K562 (cell line): Measurements from ENCODE around the gene PHF1. TPM values are rescaled to one million over a fixed set of nuclear protein-coding genes. Genes with fewer than 3 reads are reported as not detected.

ENCODE experiments used
- C11orf30 ChIP-seq: fragments of 450-650 bp; IDR thresholded peaks from 2 replicates; pipeline ENCODE4 v1.6.1; 2016; ENCODE audit warnings: low read depth, mild to moderate bottlenecking
- CEBPB ChIP-seq: fragments of 450-650 bp; IDR thresholded peaks from 2 replicates; pipeline ENCODE4 v1.6.1; 2016; ENCODE audit warnings: missing genetic modification characterization, missing compliant biosample characterization
- HEY1 ChIP-seq: fragments of 250-450 bp; sonication (Bioruptor Pico); IDR thresholded peaks from 2 replicates; pipeline ENCODE4 v1.5.0; 2020; ENCODE audit warnings: mild to moderate bottlenecking, moderate library complexity, borderline replicate concordance
- JUND ChIP-seq, 2 experiments: IDR thresholded peaks; 2 replicates in 1 of 2; 3 replicates in 1 of 2; pipeline ENCODE4 v1.6.1; 2011; ENCODE audit warnings: borderline replicate concordance in 2 of 2, low read depth in 2 of 2, low read length in 2 of 2, improper control_type of control experiment in 1 of 2, missing biosample characterization in 1 of 2, missing genetic modification characterization in 1 of 2, missing genetic modification reagents in 1 of 2
- KAT7 ChIP-seq: sonication (generic); formaldehyde crosslinking; IDR thresholded peaks from 2 replicates; pipeline ENCODE4 v1.8.0; 2022; ENCODE audit warnings: missing genetic modification reagents, mild to moderate bottlenecking, borderline replicate concordance
- MAFG ChIP-seq: fragments of 450-650 bp; conservative IDR thresholded peaks from 2 replicates; pipeline ENCODE4 v1.6.1; 2016; ENCODE audit warnings: missing genetic modification characterization, missing compliant biosample characterization
- MITF ChIP-seq: IDR thresholded peaks from 2 replicates; pipeline ENCODE4 v1.6.1; 2014; ENCODE audit warnings: antibody characterized with exemption
- PATZ1 ChIP-seq: fragments of 250-450 bp; sonication (Bioruptor Pico); IDR thresholded peaks from 2 replicates; pipeline ENCODE4 v1.5.0; 2020; ENCODE audit warnings: mild to moderate bottlenecking, borderline replicate concordance
- RCOR1 ChIP-seq, 2 experiments: IDR thresholded peaks; 2 replicates each; pipeline ENCODE4 v1.6.1; 2012; ENCODE audit warnings: low read depth in 2 of 2, low read length in 2 of 2, borderline replicate concordance in 1 of 2, improper control_type of control experiment in 1 of 2
- ZBTB2 ChIP-seq: fragments of 450-650 bp; IDR thresholded peaks from 2 replicates; pipeline ENCODE4 v1.6.1; 2016; ENCODE audit warnings: antibody characterized with exemption
- ZBTB49 ChIP-seq: sonication (generic); formaldehyde crosslinking; IDR thresholded peaks from 2 replicates; pipeline ENCODE4 v1.8.0; 2022; ENCODE audit warnings: missing genetic modification reagents, mild to moderate bottlenecking, borderline replicate concordance
- ZNF174 ChIP-seq: fragments of 250-450 bp; sonication (Bioruptor Pico); IDR thresholded peaks from 2 replicates; pipeline ENCODE4 v1.4.0; 2020; ENCODE audit warnings: mild to moderate bottlenecking
- ZNF212 ChIP-seq: fragments of 450-650 bp; formaldehyde crosslinking; IDR thresholded peaks from 2 replicates; pipeline ENCODE4 v1.4.0; 2020; ENCODE audit warnings: mild to moderate bottlenecking
- ZNF311 ChIP-seq: fragments of 250-450 bp; sonication (Bioruptor Pico); IDR thresholded peaks from 2 replicates; pipeline ENCODE4 v1.4.0; 2020; ENCODE audit warnings: mild to moderate bottlenecking, moderate library complexity
- polyA plus RNA-seq, 8 experiments: library from polyadenylated mRNA; depleted of rRNA in 4 of 8; stranded (reverse) in 5 of 8; unstranded in 3 of 8; fragments of >200 nt; fragmentation: Nextera tagmentation in 2 of 8; fragmentation: Illumina TruSeq in 1 of 8; extraction: Ambion mirVana in 2 of 8; extraction: Trizol in 1 of 8; gene quantifications; 2 replicates each; pipeline versions ENCODE4 v1.2.1 to v1.2.3, GENCODE V29; 2011 to 2014; ENCODE audit warnings: inconsistent platforms in 1 of 8, missing spikeins in 1 of 8
- total RNA-seq, 7 experiments: library from RNA; depleted of rRNA in 6 of 7; stranded (reverse); fragments of >200 nt in 6 of 7; fragmentation: Illumina TruSeq in 2 of 7; extraction: Trizol in 2 of 7; gene quantifications; 2 replicates each; pipeline versions ENCODE4 v1.2.1 to v1.2.3, GENCODE V29; 2011 to 2021; ENCODE audit warnings: low replicate concordance in 1 of 7

The PHF1 gene
- total and polyA plus RNA-seq, 9 of the 15 experiments (the other 6 are each of a cell fraction or from before 2014, with no cell fraction given), result 3.7 to 64.2 (median 33.7) TPM

GRCh38 chr6:33417903-33418689 is 7.3 kb downstream of the PHF1 start, which contains the start of gene CUTA (continued):
- TF ChIP-seq PATZ1 (CRISPR knock-in tag), result no peak
- TF ChIP-seq CEBPB, result no peak
- peak; percentile 73 for TF ChIP-seq ZBTB2
- no peak for TF ChIP-seq ZBTB49 (CRISPR knock-in tag)
- no peak for TF ChIP-seq MAFG (tag)
- TF ChIP-seq ZNF174 (CRISPR knock-in tag), result no peak
- TF ChIP-seq MITF, result peak; percentile 90
- TF ChIP-seq KAT7 (CRISPR knock-in tag), result no peak
- 0 out of 2 replicates have a peak, but pooled peaks have one; percentile 70 for TF ChIP-seq ZNF212 (CRISPR knock-in tag)
- TF ChIP-seq HEY1, result peak; percentile 91
- peak; percentile 76; the same call in 1 of the 2 replicates for TF ChIP-seq JUND (IDR thresholded peaks at IDR 0.05; ENCODE audit: borderline replicate concordance, low read depth, low read length)
- TF ChIP-seq JUND (tag; IDR thresholded peaks at IDR 0.05; ENCODE audit: borderline replicate concordance, low read depth, low read length), result peak; percentile 39; the same call in 1 of the 3 replicates
- peak; percentile 24; the same call in 1 of the 2 replicates for TF ChIP-seq ZNF311 (CRISPR knock-in tag)
- TF ChIP-seq RCOR1 (IDR thresholded peaks at IDR 0.05; ENCODE audit: borderline replicate concordance in 1 of 2, low read depth in 2 of 2, low read length in 2 of 2), result peak; percentile 7 to 74; a peak in 3 of 4 replicates
- peak; percentile 85 for TF ChIP-seq C11orf30
